ENCODE results near the gene PLXNA2.

PLXNA2 gene

GRCh38 chr1:208038303-208038702 lies 205.9 kb downstream of the PLXNA2 start:
- DNase-seq, result no peak

GRCh38 chr1:208036918-208037766 lies 207.0 kb downstream of the PLXNA2 start:
- DNase-seq, result no peak

- DNase-seq, result no peak
These were observed 207.9 kb downstream of the PLXNA2 start for GRCh38 chr1:208036106-208036808.

DNA sequence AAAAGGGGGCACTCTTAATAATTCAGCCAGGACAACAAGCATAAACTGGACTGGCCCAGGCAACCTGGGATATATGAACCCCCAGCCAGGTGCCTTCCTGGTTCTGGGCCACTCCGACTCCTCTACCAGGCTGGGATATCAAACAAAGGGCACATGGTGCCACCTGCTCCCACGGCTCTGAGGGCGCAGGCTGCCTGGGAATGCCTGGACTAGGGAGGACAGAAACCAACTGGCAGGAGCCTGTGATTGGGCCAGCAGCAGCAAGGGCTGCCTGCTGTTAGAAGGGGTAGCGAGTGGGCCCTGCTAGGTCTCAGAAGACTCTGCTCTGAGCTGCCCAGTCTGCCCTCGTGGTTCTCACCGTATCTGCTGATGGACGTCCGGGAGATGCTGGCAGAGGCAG lies 210.0 kb downstream of the PLXNA2 start:
- DNase-seq, result no peak

GRCh38 chr1:208033236-208033635 lies 210.9 kb downstream of the PLXNA2 start:
- no peak for DNase-seq

- no peak for DNase-seq
These were observed 212.3 kb downstream of the PLXNA2 start for GRCh38 chr1:208031932-208032320.

- no peak for DNase-seq
These were observed 212.8 kb downstream of the PLXNA2 start for GRCh38 chr1:208031316-208031931.

DNA sequence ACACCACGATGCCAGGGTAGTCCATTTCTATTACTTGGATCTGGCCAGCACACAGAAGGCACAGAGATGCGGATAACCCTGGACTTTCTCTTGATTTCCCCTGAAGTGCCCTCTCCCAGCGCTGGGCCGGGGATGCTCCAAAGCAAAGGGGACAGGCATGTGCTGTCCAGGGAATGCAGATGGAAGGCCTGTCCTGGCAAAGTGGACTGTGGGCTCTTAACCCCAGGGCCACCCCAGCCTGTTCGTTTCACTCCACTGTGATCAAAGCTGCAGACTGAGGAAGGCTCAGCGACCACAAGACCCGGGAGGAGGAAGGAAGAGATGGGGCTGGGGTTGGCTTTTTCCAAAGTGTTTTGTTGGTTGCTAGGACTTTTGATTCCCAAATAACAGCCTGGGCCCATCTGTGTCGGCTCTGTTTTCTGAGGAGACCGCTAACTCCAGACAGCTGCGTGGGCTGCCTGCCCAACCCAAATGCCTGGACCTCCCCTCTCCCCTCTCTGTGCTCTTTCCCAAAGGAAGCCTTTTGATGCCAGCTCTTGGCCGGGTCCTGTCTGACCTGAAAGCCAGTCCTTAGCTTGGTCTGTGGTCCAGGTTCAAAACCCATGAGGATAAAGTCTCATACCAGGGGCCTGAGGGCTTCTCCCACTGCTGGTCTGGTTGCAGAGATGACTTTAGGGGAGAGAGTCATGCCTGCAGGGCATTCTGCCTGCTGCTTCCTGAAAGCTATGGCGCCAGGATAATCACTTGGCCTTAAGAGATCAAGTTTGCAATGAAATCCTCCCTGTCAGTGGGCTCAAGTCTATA lies 213.7 kb downstream of the PLXNA2 start:
- DNase-seq, result peak; percentile 93

GRCh38 chr1:208029381-208030287 lies 214.6 kb downstream of the PLXNA2 start:
- DNase-seq, result peak; percentile 68

DNA sequence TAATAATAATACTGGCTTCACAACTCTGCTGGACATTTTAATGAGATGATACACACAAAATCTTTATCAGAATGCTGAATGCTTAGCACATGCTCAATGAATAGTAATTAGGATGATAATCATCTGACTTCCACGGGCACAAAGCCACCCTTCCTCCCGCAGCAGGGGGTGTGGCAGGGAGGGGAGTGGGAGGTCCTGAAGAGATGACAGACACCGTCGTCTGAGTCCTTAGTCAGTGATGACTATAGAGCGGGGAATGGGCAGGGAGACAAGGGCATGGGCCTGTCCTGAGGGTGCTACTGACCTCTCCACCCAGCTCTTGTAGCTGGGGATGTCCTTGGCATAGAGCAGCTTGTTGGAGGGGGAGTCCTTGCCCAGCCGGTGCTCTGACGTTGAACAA lies 215.7 kb downstream of the PLXNA2 start:
- no peak for DNase-seq

DNA sequence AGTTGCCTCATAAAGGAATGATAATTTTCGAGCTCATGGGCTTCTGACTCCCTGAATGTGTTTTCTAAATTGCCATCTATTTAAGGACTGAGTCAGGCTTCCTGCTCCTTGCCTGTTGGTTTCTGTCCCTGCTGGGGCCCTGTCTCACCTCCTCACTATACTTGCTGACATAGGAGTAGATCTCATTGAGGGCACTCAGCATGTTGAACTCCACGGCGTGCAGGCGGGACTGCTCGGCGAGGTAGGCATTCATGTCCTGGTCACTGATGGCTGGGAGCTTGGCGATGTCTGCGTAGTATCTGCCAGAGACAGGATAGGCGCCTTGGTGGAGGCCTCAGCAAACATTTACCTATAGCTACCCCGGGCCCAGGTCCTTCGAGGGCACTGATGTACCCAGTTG lies 216.3 kb downstream of the PLXNA2 start:
- no peak for DNase-seq

GRCh38 chr1:208026880-208027438 lies 217.2 kb downstream of the PLXNA2 start:
- DNase-seq, result no peak

- peak; percentile 72 for DNase-seq
These were observed 219.2 kb downstream of the PLXNA2 start for GRCh38 chr1:208025031-208025430.

GRCh38 chr1:208024406-208024805 lies 219.8 kb downstream of the PLXNA2 start:
- no peak for DNase-seq

DNA sequence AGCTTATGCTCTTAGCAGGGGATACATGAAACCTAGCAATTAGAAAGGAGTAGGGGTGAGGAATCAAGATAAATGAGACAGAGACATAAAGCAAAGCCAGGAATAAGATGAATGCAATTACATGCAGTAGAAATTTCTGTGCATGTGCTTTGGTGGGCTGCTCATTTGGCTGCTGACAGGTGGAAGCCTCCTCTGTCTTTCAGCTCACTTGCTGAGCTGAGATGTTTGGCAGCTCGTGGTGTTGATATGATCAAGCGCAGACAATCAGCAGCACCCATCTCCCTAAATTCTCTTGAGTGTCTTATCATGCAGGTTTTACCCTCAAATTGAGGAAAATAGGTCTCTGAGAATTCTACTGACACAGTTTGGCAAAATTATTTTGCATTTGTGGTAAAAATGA lies 224.9 kb downstream of the PLXNA2 start:
- DNase-seq, result no peak

DNA sequence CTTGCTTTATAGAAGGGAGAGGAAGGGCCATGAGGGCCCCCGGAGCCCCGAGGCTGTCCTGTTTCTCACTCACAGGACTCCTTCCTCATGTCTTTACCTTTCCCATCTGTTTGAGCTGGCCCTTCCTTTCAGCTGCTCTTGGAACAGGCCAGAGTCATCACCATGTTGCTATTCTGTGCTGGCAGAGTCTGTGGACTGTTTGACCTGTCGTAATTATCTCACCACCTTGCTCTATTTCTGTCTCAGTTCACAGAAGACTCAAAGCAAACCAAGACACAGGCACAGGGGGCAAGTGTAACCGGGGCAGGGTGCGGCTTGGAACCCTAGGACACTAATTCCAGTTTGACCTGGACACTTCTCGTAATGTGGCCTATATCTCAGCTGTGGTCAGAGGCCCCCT lies 228.9 kb downstream of the PLXNA2 start:
- no peak for DNase-seq

GRCh38 chr1:208013210-208013609 lies 231.0 kb downstream of the PLXNA2 start:
- DNase-seq, result no peak

GRCh38 chr1:208012721-208013120 lies 231.5 kb downstream of the PLXNA2 start:
- no peak for DNase-seq

DNA sequence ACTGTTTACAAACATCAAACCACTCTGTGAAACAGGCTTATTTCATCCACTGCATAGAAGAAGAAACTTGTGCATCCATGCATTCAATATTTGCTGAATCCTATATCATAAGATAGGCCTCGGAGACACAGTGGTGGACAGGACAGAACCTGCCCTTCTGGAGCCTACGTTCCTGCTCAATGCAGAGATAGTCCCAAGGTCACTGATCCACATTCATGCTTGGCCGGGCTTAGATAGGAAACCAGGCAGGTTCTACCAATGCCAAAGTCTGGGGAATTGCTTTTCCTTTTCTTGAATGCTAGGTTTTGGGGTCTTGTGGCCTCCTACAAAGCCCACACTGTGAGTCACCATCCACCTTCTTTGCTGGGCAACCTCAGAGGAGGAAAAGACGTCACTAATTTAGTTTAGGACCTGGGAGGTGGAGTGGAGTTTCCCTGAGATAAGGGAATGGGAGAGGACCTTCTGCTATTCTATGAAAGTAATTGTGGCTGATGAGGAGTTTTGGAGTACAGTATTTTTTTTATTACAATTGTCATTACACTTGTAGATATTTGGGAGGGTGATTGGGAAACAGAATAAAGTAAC lies 233.6 kb downstream of the PLXNA2 start:
- DNase-seq, result no peak

DNA sequence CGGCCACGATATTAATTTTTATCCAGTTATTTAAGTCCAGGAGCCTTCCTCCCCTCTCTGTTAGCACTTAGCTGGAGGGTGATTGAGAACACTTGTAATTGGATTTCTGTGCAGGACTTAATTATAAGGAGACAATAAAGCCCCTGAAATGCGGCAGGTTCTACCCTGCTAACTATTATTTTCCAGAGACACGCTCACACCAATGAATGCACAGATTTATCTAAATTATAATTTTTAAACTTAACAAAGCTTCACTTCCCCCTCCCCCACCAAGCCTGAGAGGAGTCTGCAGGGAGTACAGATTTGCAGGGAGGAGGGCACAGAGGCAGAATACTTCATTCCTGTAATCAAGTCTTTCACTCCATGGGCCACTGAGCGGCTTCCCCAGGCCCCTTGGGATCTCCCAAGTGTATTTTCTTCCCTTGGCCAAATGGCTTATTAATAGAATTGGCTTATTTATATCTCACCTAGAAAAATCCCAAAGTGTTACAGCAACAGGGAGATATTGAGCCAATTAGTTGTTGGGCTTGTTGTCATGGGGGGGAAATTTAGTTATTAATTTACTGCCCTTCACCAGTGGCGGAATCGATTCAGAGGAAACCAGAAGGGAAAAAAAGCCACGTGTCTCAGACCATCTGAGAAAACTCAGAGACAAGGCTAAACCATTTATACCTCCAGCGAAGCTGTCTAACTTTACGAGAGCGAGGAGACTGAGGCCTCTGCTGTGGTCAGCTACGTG lies 234.3 kb downstream of the PLXNA2 start:
- no peak for DNase-seq
